ENCODE results near the gene STPG1. TPM values are rescaled to one million over a fixed set of nuclear protein-coding genes. Genes with fewer than 3 reads are reported as not detected.
"Not testable (repeated sequence)": the region's sequence is repeated elsewhere in the genome, so short reads cannot be mapped to it uniquely, and the experiment has no call there.

The STPG1 gene
- total RNA-seq, result 10 to 100 TPM; 13.6 to 18.4 TPM

GRCh38 chr1:24413350-24414163 is at the start of gene STPG1:
TSS of gene STPG1 (minus strand) at chr1:24413782. CDS start at chr1:24401388, 12,394 bp downstream.
- Histone ChIP-seq H3K27ac (peak within 1 kb of the TSS; percentile 76), H3K4me3 (peak within 1 kb of the TSS; percentile 80), H3K9me3 (no peaks in the 10 kb centered on the region), H3K27me3 (no peaks in the 10 kb centered on the region), H3K36me3 (no peaks in the 10 kb centered on the region), H3K9ac (ENCODE audit: low read depth in 2 of 2, low read length in 2 of 2) (peak within 1 kb of the TSS; percentile 84 to 92), H3K4me1 (peaks cover 7% of the 10 kb centered on the region)
- TF ChIP-seq CTCF (IDR thresholded peaks at IDR 0.05), result no peak
- peak; percentile 90 for DNase-seq
- intact Hi-C loops (cut with DNase I), result no loop called here

- H3K27ac ChIP-seq; intact Hi-C loops (cut with DNase I); H3K36me3 ChIP-seq; DNase-seq; H3K9me3 ChIP-seq; H3K4me3 ChIP-seq; H3K4me1 ChIP-seq; H3K9ac ChIP-seq (ENCODE audit: low read depth in 2 of 2, low read length in 2 of 2); H3K27me3 ChIP-seq: not testable (repeated sequence)
Measured at GRCh38 chr1:24462128-24462527, 48.5 kb upstream of the STPG1 start.

- H3K9me3 ChIP-seq, result no peaks in the 10 kb centered on the region
- no peaks in the 10 kb centered on the region for H3K4me1 ChIP-seq
- no peaks in the 10 kb centered on the region for H3K36me3 ChIP-seq
Measured at GRCh38 chr1:24459551-24460266, 46.1 kb upstream of the STPG1 start.

GRCh38 chr1:24457866-24458265 is 44.3 kb upstream of the STPG1 start:
- Histone ChIP-seq H3K27ac (no peak overlapping the region), H3K4me3 (no peak overlapping the region), H3K4me1 (no peaks in the 10 kb centered on the region), H3K27me3 (no peaks in the 10 kb centered on the region), H3K9ac (ENCODE audit: low read depth in 2 of 2, low read length in 2 of 2) (no peak overlapping the region), H3K36me3 (no peaks in the 10 kb centered on the region), H3K9me3 (no peaks in the 10 kb centered on the region)
- TF ChIP-seq CTCF (IDR thresholded peaks at IDR 0.05), result no peak
- no peak for DNase-seq
- intact Hi-C loops (cut with DNase I), result no loop called here

More at GRCh38 chr1:24459551-24460266, 46.1 kb upstream of the STPG1 start:
- H3K27ac ChIP-seq, result no peak overlapping the region
- TF ChIP-seq CTCF (IDR thresholded peaks at IDR 0.05), result no peak
- DNase-seq, result no peak
- no peak overlapping the region for H3K9ac ChIP-seq (ENCODE audit: low read depth in 2 of 2, low read length in 2 of 2)
- no peak overlapping the region for H3K4me3 ChIP-seq
- H3K27me3 ChIP-seq, result no peaks in the 10 kb centered on the region
- intact Hi-C loops (cut with DNase I), result no loop called here

GRCh38 chr1:24455272-24455671 is 41.7 kb upstream of the STPG1 start:
- DNase-seq, result no peak
- no peak overlapping the region for H3K9ac ChIP-seq (ENCODE audit: low read depth in 2 of 2, low read length in 2 of 2)
- no peaks in the 10 kb centered on the region for H3K36me3 ChIP-seq
- H3K9me3 ChIP-seq, result no peaks in the 10 kb centered on the region
- no peak overlapping the region for H3K4me3 ChIP-seq
- no peaks in the 10 kb centered on the region for H3K4me1 ChIP-seq
- TF ChIP-seq CTCF (IDR thresholded peaks at IDR 0.05), result no peak
- H3K27me3 ChIP-seq, result no peaks in the 10 kb centered on the region
- intact Hi-C loops (cut with DNase I), result no loop called here
- H3K27ac ChIP-seq, result no peak overlapping the region

GRCh38 chr1:24454673-24455072 is 41.1 kb upstream of the STPG1 start:
- H3K27me3 ChIP-seq, result no peaks in the 10 kb centered on the region
- H3K9me3 ChIP-seq, result no peaks in the 10 kb centered on the region
- no peak for TF ChIP-seq CTCF (IDR thresholded peaks at IDR 0.05)
- intact Hi-C loops (cut with DNase I), result no loop called here
- H3K4me3 ChIP-seq, result no peak overlapping the region
- H3K27ac ChIP-seq, result no peak overlapping the region
- no peak overlapping the region for H3K9ac ChIP-seq (ENCODE audit: low read depth in 2 of 2, low read length in 2 of 2)
- no peaks in the 10 kb centered on the region for H3K36me3 ChIP-seq
- DNase-seq, result no peak
- H3K4me1 ChIP-seq, result no peaks in the 10 kb centered on the region
